ENCODE results near the gene ZBTB7C. TPM values are rescaled to one million over a fixed set of nuclear protein-coding genes. Genes with fewer than 3 reads are reported as not detected.

Gene ZBTB7C
- total and polyA plus RNA-seq, 2 donors (not counting 1 experiment from before 2014, with no cell fraction given): not detected

GRCh38 chr18:48312066-48312465, 97.1 kb downstream of the ZBTB7C start:
- Histone ChIP-seq H3K4me2 (replicated peaks; ENCODE audit: low read depth, low read length, poor library complexity, severe bottlenecking) (no peak overlapping the region), H3K27ac (ENCODE audit: low read length in 2 of 2) (no peak overlapping the region), H3K4me3 (ENCODE audit: control extremely low read depth in 1 of 5, extremely low read depth in 1 of 5, insufficient read depth in 1 of 5, low read depth in 2 of 5, low read length in 4 of 5) (no peak overlapping the region), H3K9ac (ENCODE audit: low read length) (no peak overlapping the region), H3K36me3 (replicated peaks in 1 of 2; ENCODE audit: control extremely low read depth in 1 of 2, control insufficient read depth in 1 of 2, extremely low read depth in 1 of 2, insufficient read depth in 2 of 2, low read length in 1 of 2) (no peaks in the 10 kb centered on the region), H4K20me1 (ENCODE audit: control insufficient read depth, insufficient read depth, low read length, poor library complexity, severe bottlenecking) (no peaks in the 10 kb centered on the region), H3K79me2 (ENCODE audit: control insufficient read depth, insufficient read depth, low read length) (no peaks in the 10 kb centered on the region), H3K27me3 (replicated peaks in 1 of 4; ENCODE audit: control extremely low read depth in 1 of 4, control insufficient read depth in 3 of 4, insufficient read depth in 4 of 4, low read length in 3 of 4) (no peaks in the 10 kb centered on the region), H3K4me1 (ENCODE audit: control insufficient read depth in 2 of 2, insufficient read depth in 2 of 2, low read length in 2 of 2) (no peaks in the 10 kb centered on the region), H3K9me3 (ENCODE audit: control extremely low read depth in 1 of 3, control insufficient read depth in 2 of 3, insufficient read depth in 1 of 3, low read length in 2 of 3) (no peaks in the 10 kb centered on the region), H2AFZ (ENCODE audit: insufficient read depth, low read depth, low read length, poor library complexity, severe bottlenecking) (no peak overlapping the region)
- ATAC-seq (ENCODE audit: low read depth) (no peak), DNase-seq (no peak)
- ChIA-PET CTCF (no interaction called here), POLR2A (no interaction called here)
- Mint-ChIP-seq H3K4me3 (no peak overlapping the region), H3K4me1 (no peaks in the 10 kb centered on the region), H3K27me3 (peaks cover 10% of the 10 kb centered on the region), H3K9me3 (ENCODE audit: insufficient read depth) (no peaks in the 10 kb centered on the region), H3K27ac (no peak overlapping the region)
- WGBS (ENCODE audit: insufficient coverage): 87% methylated on average over 5 of the region's 5 CpGs
- no peak for TF ChIP-seq EZH2 (IDR thresholded peaks at IDR 0.05; ENCODE audit: borderline replicate concordance, insufficient read depth, low read depth, low read length, poor library complexity, severe bottlenecking)
- TF ChIP-seq CTCF (IDR thresholded peaks at IDR 0.05): no peak
- intact Hi-C loops (cut with micrococcal nuclease): no loop called here

GRCh38 chr18:48310999-48311398, 98.2 kb downstream of the ZBTB7C start:
- ChIA-PET POLR2A (no interaction called here), CTCF (no interaction called here)
- Histone ChIP-seq H3K79me2 (ENCODE audit: control insufficient read depth, insufficient read depth, low read length) (no peaks in the 10 kb centered on the region), H3K27ac (ENCODE audit: low read length in 2 of 2) (no peak overlapping the region), H3K9me3 (ENCODE audit: control extremely low read depth in 1 of 3, control insufficient read depth in 2 of 3, insufficient read depth in 1 of 3, low read length in 2 of 3) (no peaks in the 10 kb centered on the region), H2AFZ (ENCODE audit: insufficient read depth, low read depth, low read length, poor library complexity, severe bottlenecking) (no peak overlapping the region), H3K4me1 (ENCODE audit: control insufficient read depth in 2 of 2, insufficient read depth in 2 of 2, low read length in 2 of 2) (no peaks in the 10 kb centered on the region), H3K27me3 (replicated peaks in 1 of 4; ENCODE audit: control extremely low read depth in 1 of 4, control insufficient read depth in 3 of 4, insufficient read depth in 4 of 4, low read length in 3 of 4) (no peaks in the 10 kb centered on the region), H3K36me3 (replicated peaks in 1 of 2; ENCODE audit: control extremely low read depth in 1 of 2, control insufficient read depth in 1 of 2, extremely low read depth in 1 of 2, insufficient read depth in 2 of 2, low read length in 1 of 2) (no peaks in the 10 kb centered on the region), H3K9ac (ENCODE audit: low read length) (no peak overlapping the region), H4K20me1 (ENCODE audit: control insufficient read depth, insufficient read depth, low read length, poor library complexity, severe bottlenecking) (no peaks in the 10 kb centered on the region), H3K4me3 (ENCODE audit: control extremely low read depth in 1 of 5, extremely low read depth in 1 of 5, insufficient read depth in 1 of 5, low read depth in 2 of 5, low read length in 4 of 5) (no peak overlapping the region), H3K4me2 (replicated peaks; ENCODE audit: low read depth, low read length, poor library complexity, severe bottlenecking) (no peak overlapping the region)
- Mint-ChIP-seq H3K4me1 (no peaks in the 10 kb centered on the region), H3K4me3 (no peak overlapping the region), H3K9me3 (ENCODE audit: insufficient read depth) (no peaks in the 10 kb centered on the region), H3K27me3 (peaks cover 10% of the 10 kb centered on the region), H3K27ac (no peak overlapping the region)
- no peak for ATAC-seq (ENCODE audit: low read depth)
- TF ChIP-seq CTCF (IDR thresholded peaks at IDR 0.05): no peak
- no peak for TF ChIP-seq EZH2 (IDR thresholded peaks at IDR 0.05; ENCODE audit: borderline replicate concordance, insufficient read depth, low read depth, low read length, poor library complexity, severe bottlenecking)
- no peak for DNase-seq
- intact Hi-C loops (cut with micrococcal nuclease): no loop called here
- 50% methylated on average over 1 of the region's 3 CpGs for WGBS (ENCODE audit: insufficient coverage)

All from B cell (primary cell).